HG03521 (cell line): ENCODE results near the gene ERFL.

Source experiments
- ATAC-seq: cut with Tn5 transposase; IDR thresholded peaks from one replicate; pipeline ENCODE4 v1.9.1; 2021; ENCODE audit warnings: mild to moderate bottlenecking, moderate library complexity; ENCODE audit not compliant: unreplicated experiment

ERFL gene

GRCh38 chr19:41927497-41928192 is 604 bp downstream of the ERFL start:
- ATAC-seq: no peak

DNA sequence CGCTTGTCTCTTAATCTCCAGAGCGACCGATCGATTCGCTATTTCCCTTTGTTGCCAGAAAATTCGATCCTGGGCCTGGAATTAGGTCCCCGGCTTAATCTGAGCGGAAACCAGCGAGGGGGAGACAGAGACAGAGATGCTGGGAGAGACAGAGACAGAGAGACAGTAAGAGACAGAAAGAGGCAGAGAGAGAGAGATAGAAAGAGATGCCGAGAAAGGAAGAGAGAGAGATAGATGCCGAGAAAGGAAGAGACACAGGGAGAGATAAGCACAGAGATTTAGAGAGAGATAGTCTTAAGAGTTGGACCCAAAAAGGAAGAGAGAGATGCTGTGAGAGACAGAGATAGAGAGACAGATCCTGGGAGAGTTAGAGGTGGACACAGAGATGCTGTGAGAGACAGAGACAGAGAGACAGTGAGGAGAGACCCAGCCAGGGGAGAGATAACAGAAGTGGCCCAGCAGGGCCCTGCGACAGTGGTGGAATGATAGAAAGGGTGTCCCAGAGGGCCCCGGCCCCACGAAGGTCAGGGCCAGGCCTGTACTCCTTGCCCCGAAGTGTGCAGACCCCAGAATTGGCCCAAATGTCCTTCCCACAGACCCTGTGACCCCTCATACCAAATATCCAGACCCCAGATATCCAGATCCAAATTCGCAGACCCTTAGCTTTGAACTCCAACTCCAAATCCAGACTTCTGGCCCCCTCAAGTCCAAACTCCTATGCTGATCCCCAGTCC is 1.3 kb downstream of the ERFL start:
- no peak for ATAC-seq

DNA sequence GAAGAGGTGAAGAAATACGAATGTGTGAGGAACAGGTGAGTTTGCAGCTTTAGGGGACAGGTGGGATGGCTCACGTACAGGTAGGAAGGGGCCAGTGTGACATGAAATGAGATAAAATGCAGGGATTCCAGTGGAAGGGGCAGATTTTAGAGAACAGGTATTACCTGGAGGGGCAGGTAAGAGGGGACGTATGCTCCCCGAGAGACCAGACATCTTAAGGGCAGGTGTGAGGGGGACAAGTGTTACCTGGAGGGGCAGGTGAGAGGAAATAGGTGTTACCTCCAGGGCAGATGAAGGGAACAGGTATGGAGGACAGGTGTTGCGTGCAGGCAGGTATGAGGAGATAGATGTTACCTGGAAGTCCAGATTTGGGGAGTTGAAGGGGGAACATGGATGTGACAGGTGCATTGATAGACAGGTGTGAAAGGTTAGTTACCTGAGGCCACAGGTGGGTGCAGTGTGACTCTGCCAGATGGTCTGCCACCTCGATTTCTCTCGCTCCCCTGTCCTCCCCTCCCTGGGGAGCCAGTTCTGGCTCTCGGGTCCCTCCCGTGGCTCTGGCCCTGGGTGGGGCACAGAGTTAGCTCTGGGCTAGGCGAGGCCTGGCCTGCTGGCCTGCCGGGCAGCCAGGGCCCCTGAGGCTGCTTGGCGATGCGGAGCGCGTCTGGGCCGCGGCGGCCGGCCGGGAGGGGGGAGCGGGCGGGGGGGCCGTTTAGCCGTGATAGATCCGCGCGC is 2.1 kb downstream of the ERFL start:
- ATAC-seq: no peak

DNA sequence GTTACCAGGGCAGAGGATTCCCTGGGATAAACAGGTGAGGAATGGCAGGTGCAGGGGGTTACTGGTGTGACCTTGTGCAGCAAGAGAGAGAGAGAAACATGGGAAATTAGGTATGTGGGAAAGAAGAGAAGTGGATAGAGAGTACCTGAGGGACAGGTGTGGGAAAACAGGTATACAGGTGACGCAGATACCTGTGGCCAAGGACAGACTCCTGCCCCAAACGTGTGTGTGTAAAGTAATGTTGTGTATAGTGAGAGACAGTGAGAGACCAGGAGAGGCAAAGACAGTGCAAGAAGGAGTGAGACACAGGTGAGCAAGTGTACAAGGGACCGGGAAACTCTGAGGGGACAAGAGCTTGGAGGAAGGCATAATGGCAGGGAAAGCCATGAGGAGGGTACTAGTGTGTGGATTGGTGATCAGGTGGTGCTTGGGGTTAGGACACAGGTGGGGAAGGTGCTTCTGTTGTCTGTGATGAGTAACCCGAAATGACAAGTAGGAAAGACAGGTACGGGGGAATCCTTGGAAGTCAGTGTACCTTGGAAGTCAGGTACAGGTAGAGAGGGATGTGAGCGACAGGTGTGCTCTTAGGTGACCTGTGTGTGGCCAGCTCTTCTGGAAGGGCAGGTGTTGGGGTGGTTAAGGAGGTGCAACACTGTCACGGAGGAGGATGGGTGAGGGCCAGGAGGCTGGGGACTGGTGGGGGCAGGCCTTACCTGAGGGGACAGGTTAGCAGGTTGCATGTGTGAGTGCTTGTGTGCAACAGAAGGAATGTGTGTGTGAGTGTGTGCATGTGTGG is 2.8 kb downstream of the ERFL start:
- ATAC-seq: no peak

DNA sequence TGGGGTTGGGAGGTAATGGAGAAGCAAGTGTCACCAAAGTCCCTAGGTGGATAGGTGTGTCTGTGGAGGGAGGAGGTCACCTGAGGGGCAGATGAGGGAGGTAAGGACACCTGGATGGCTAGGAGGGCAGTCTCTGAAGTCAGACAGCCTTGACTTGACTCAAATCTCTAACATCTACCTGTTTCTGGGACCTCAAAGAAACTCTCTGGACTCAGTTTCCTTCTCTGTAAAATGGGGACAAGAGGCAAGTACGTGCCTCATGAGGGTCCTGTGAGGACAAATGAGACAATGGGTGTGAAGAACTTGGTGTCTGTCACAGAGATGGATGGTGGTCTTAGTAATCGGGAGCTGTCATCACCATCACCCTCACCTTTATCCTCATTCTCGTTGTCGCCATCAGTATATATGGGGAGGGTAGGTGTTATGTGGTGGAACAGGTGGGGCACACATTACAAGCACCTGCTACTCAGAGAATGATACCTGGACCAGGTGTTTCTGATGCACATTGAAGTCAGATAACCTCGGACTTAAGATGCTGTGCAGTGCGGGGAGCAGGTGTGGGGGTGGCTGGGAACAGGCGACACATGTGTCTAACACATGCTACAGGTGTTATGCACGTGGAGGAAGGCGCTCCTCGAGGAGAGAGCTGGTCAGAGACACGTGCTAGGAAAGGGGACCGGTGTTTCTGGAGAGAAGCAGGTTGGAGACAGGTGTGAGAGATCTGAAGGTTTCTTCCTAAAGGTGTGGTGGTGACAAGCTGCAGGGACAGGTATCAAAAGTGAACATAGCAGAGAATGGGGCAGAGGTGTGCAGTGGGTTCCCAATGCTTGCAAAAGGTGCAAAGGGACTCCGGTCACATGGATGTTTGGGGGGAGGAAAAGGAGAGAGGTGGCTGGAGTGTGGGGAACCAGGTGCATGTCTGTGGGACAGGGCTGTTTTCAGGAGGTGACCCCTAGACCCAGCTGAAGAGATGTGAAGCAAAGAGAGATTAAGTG is 3.8 kb downstream of the ERFL start:
- no peak for ATAC-seq

DNA sequence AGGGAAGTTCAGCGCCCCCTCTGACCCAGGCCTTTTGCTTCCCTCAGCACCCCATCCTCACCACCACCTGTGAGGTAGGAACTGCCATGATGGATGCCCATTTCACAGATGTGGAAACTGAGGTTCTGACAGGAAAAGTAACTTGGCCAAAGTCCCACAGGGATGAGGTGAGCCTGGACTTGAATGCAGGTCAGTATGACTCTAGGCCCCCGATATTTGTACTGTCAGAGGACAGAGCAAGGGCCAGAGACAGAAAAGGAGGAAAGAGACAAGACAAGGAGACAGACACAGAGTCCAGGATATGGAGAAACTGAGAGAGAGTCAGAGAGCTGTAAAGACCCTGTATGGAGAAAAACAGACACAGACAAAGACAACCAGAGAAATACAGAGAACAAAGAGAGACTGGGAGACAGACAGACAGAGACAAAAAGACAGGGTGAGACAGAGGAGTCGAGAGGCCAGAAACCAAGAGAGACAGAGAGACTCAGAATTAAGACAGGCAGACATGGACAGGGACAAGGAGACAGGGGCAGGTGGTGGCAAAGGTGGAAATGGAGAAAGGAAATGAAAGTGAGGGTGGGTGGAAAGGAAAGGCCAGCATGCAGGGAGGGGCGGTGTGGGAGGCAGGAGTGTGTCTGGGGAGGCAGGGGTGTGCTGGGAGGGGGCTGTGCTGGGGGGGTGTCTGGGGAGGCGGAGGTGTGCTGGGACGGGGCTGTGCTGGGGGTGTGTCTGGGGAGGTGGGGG is 5.0 kb downstream of the ERFL start:
- ATAC-seq: no peak

GRCh38 chr19:41922585-41922984 is 5.7 kb downstream of the ERFL start:
- no peak for ATAC-seq

DNA sequence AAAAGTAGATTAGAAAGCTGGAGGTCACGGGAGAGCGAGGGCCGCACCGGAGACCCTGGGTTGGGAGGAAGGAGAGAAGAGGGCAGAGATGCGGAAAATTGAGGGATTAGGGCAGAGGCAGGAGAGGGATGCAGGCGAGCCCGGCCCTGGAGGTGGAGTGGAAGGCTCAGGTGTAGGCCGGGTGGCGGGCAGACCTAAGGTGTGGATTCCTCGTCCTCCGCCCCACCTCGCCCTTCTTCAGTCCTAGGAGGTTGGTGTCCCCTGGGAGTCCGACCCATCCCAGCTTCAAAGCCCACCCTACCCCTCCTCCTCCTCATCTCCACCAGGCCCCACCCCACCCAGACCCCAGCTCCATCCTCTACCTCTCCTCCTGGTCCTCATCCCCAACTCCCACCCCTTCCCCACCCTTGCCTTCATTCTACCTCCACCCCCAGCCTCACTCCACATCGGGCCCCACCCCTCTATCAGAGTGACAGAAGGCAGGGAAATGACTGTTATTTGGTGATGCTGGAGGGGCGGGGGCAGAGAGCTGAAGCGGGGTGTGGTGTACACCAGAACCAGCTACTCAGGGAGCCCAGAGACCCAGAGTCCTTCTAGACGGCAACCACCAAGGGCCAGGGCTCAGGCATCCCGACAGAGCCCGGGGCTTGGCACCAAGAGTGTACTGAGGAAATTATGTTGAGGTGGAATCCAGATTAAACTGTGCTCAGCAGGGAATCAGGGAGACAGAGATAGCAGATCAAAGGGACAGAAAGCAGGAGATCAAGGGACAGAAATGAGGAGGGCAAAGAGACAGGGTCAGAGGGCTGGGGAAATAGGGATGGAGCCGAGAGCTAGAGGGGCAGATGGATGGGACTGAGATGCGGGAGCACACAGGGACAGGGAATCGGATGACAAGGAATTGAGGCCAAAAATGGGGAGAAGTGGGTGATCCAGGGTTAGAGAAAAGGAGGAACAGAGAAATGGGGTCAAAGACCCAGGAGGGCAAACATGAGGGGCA is 6.4 kb downstream of the ERFL start:
- ATAC-seq: no peak

- ATAC-seq: no peak
Measured at GRCh38 chr19:41920882-41921576, 7.2 kb downstream of the ERFL start.

GRCh38 chr19:41919948-41920712 is 8.1 kb downstream of the ERFL start:
- ATAC-seq: no peak

- ATAC-seq: no peak
Measured at GRCh38 chr19:41918653-41919244, 9.5 kb downstream of the ERFL start.

GRCh38 chr19:41918095-41918494 is 10.2 kb downstream of the ERFL start:
- no peak for ATAC-seq

DNA sequence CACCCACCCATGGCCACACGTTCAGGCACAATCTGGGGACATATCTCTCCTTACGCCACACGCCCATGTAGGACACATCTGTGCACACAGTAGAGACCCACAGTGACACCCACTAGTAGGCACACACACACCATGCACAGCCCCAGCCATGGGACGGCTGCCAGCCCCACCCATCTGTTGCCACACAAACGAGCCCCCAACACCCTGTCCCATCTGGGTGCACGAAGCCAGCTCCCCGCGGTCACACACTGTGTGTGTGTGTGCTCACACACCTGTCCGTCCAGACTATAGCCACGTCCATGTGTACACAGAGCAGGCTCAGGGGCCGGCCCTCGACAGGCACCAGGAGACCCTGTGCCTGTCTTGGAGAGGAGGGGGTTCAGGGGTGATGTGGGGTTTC is 10.6 kb downstream of the ERFL start:
- ATAC-seq: no peak

DNA sequence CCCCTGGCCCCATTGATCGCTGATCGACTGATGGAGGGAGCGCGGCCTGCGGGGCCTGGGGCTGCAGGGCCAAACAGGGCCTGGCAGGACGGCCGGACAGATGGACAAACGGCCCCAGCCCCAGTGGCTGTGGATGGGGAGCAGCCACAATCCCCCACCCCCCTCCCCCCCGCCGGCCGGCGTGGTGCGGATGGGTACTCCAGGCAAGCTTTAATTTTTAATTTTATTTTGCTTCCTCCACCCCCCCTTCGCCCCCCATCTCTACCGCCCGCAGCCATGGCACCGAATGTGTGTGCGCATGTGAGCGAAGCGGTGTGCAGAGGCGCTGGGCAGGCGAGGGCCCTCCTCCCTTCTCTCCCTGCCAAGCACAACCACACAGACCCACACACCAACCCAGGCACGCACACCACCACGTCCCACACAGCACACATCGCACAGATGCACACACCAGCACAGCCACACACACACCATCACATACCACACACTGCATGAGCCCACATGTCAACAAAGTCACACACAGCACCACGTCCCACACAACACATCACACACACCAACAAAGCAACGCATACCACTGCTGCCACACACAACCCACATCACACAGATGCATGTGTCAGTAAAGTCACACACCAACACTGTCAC is 12.4 kb downstream of the ERFL start:
- ATAC-seq: no peak

GRCh38 chr19:41915021-41915775 is 13.1 kb downstream of the ERFL start:
- ATAC-seq: no peak
